ENCODE data around the gene ZNF219. TPM values are rescaled to one million over a fixed set of nuclear protein-coding genes. Genes with fewer than 3 reads are reported as not detected.

The ZNF219 gene
- total and polyA plus RNA-seq, 2 of the 13 experiments (the other 11 are each of a cell fraction or from before 2014, with no cell fraction given), result 34.5 to 36.6 TPM

GRCh38 chr14:21078726-21079125, 19.7 kb downstream of the ZNF219 start:
- no peaks in the 10 kb centered on the region for H3K27me3 ChIP-seq (ENCODE audit: control insufficient read depth in 1 of 2, insufficient read depth in 2 of 2, low read length in 2 of 2)
- H4K20me1 ChIP-seq (ENCODE audit: insufficient read depth, low read length), result no peaks in the 10 kb centered on the region
- intact Hi-C loops (cut with micrococcal nuclease; ENCODE audit: unreplicated experiment), result no loop called here
- TF ChIP-seq MTF1 (CRISPR knock-in tag; IDR thresholded peaks at IDR 0.05), result no peak
- TF ChIP-seq ZNF441 (CRISPR knock-in tag; IDR thresholded peaks at IDR 0.05; ENCODE audit: borderline replicate concordance), result no peak
- no peak for TF ChIP-seq ZXDC (CRISPR knock-in tag; IDR thresholded peaks at IDR 0.05)
- no peak for TF ChIP-seq BCLAF1 (IDR thresholded peaks at IDR 0.05)
- TF ChIP-seq SMARCE1 (IDR thresholded peaks at IDR 0.05; ENCODE audit: borderline replicate concordance), result no peak
- no peak for TF ChIP-seq ZBTB37 (CRISPR knock-in tag; IDR thresholded peaks at IDR 0.05)
- TF ChIP-seq STAG1 (CRISPR knock-in tag; IDR thresholded peaks at IDR 0.05), result no peak
- TF ChIP-seq POLR2G (IDR thresholded peaks at IDR 0.05; ENCODE audit: low read depth, low read length), result no peak
- TF ChIP-seq DR1 (CRISPR knock-in tag; IDR thresholded peaks at IDR 0.05), result no peak
- TF ChIP-seq GATAD1 (CRISPR knock-in tag; IDR thresholded peaks at IDR 0.05), result no peak
- no peak for TF ChIP-seq HOXA9 (CRISPR knock-in tag; IDR thresholded peaks at IDR 0.05; ENCODE audit: borderline replicate concordance)
- no peak for TF ChIP-seq JUNB (CRISPR knock-in tag; IDR thresholded peaks at IDR 0.05; ENCODE audit: borderline replicate concordance)
- TF ChIP-seq CCAR2 (optimal IDR thresholded peaks at IDR 0.05; ENCODE audit: low read depth, low read length), result no peak
- TF ChIP-seq ZNF563 (CRISPR knock-in tag; IDR thresholded peaks at IDR 0.05), result no peak
- TF ChIP-seq ZNF230 (CRISPR knock-in tag; IDR thresholded peaks at IDR 0.05), result no peak
- TF ChIP-seq PRPF4 (IDR thresholded peaks at IDR 0.05; ENCODE audit: low read depth, low read length, poor library complexity, severe bottlenecking), result no peak
- POLR2A ChIA-PET, result interaction anchor here (1.1 to 1.9 kb wide), 2 partner anchors 8 to 14 kb away, joined by 4 to 14 read pairs; partner anchors contain the start of gene ARHGEF40
- CTCF ChIA-PET (ENCODE audit: low intra/inter-chr PET ratio, low total read pairs), result no interaction called here
- no peak overlapping the region for H3K4me3 ChIP-seq (replicated peaks in 1 of 3; ENCODE audit: insufficient read depth in 1 of 3, low read depth in 2 of 3, low read length in 3 of 3)
- DNase-seq (ENCODE audit: low spot score), result no peak
- WGBS (ENCODE audit: low lambda C conversion rate), result 90% methylated on average over 10 of the region's 10 CpGs
- H3K9ac ChIP-seq (ENCODE audit: insufficient read depth, low read depth, low read length), result no peak overlapping the region
- BruUV-seq (replicated peaks), result no TSS peak
- ATAC-seq, result no peak
- no peak overlapping the region for H2AFZ ChIP-seq (ENCODE audit: low read length)
- in situ Hi-C loops (cut with HindIII; ENCODE audit: extremely low pct_ligation_motif_present, low pct_unique_long_range_greater_than_20kb), result no loop called here
- H3K4me2 ChIP-seq (ENCODE audit: low read depth, low read length), result no peak overlapping the region
- no peak for FAIRE-seq
- no peaks in the 10 kb centered on the region for H3K9me3 ChIP-seq (ENCODE audit: low read length)
- H3K4me1 ChIP-seq (ENCODE audit: insufficient read depth, low read length), result peaks cover 9% of the 10 kb centered on the region; the same call in 1 of the 2 replicates
- peaks cover 47 to 71% of the 10 kb centered on the region in 2 experiments for H3K36me3 ChIP-seq (replicated peaks in 1 of 2; ENCODE audit: control insufficient read depth in 1 of 2, insufficient read depth in 2 of 2, low read length in 2 of 2)
- H3K27ac ChIP-seq (ENCODE audit: extremely low read length, insufficient read depth, low read length), result no peak overlapping the region
- no peaks in the 10 kb centered on the region for H3K79me2 ChIP-seq (ENCODE audit: insufficient read depth, low read length)

All from HepG2 (cell line).